ENCODE results near the gene LMO1.

- TF ChIP-seq CTCF (IDR thresholded peaks at IDR 0.05 in 8 of 11, conservative IDR thresholded peaks at IDR 0.05 in 3 of 11) = no peak
- no peak for TF ChIP-seq POLR2AphosphoS5 (IDR thresholded peaks at IDR 0.05)
- TF ChIP-seq POLR2A (IDR thresholded peaks at IDR 0.05) = no peak
These were observed 40.2 kb downstream of the LMO1 start for GRCh38 chr11:8223513-8223900.
